Astrocyte (in vitro differentiated cells and primary cell): ENCODE results near the gene DNAAF8. TPM values are rescaled to one million over a fixed set of nuclear protein-coding genes. Genes with fewer than 3 reads are reported as not detected.

Experiments used
- DNase-seq: peaks from one replicate; pipeline ENCODE4 v3.0.0-alpha.2; 2010; ENCODE audit warnings: low read depth
- FAIRE-seq: peaks from 2 replicates; lab custom pipeline; 2011; peaks lifted over from hg19 to GRCh38; lab: Jason Lieb, UNC
- H2AFZ ChIP-seq: 2 replicates; pipeline ENCODE4 v1.6.0; 2012; ENCODE audit warnings: low read depth, low read length, inconsistent platforms
- H3K27ac ChIP-seq: 2 replicates; pipeline ENCODE4 v1.5.1; 2011; ENCODE audit warnings: low read depth, low read length, inconsistent platforms
- H3K27me3 ChIP-seq: 2 replicates; pipeline ENCODE4 v1.6.0; 2011; ENCODE audit warnings: low read length, inconsistent platforms; ENCODE audit not compliant: insufficient read depth
- H3K36me3 ChIP-seq: 2 replicates; pipeline ENCODE4 v1.5.1; 2011; ENCODE audit warnings: low read length, inconsistent platforms; ENCODE audit not compliant: insufficient read depth
- H3K4me1 ChIP-seq: 2 replicates; pipeline ENCODE4 v1.5.1; 2011; ENCODE audit warnings: low read length, inconsistent platforms; ENCODE audit not compliant: insufficient read depth
- H3K4me2 ChIP-seq: 2 replicates; pipeline ENCODE4 v1.6.0; 2012; ENCODE audit warnings: low read length, inconsistent platforms
- H3K4me3 ChIP-seq: 2 replicates; pipeline ENCODE4 v1.5.1; 2011; ENCODE audit warnings: low read depth, mild to moderate bottlenecking, low read length, inconsistent platforms; ENCODE audit not compliant: insufficient read depth
- H3K79me2 ChIP-seq: 2 replicates; pipeline ENCODE4 v1.6.0; 2012; ENCODE audit warnings: mild to moderate bottlenecking, low read length, inconsistent platforms; ENCODE audit not compliant: insufficient read depth
- H3K9ac ChIP-seq: 2 replicates; pipeline ENCODE4 v1.6.0; 2012; ENCODE audit warnings: mild to moderate bottlenecking, low read length, inconsistent platforms
- H3K9me3 ChIP-seq: 2 replicates; pipeline ENCODE4 v1.5.1; 2012; ENCODE audit warnings: low read depth, mild to moderate bottlenecking, low read length, inconsistent platforms; ENCODE audit not compliant: insufficient read depth
- H4K20me1 ChIP-seq: 2 replicates; pipeline ENCODE4 v1.6.0; 2012; ENCODE audit warnings: low read length, inconsistent platforms; ENCODE audit not compliant: insufficient read depth
- H3K27ac Mint-ChIP-seq: one replicate; pipeline ENCODE4 v1.8.0; 2021; ENCODE audit warnings: mild to moderate bottlenecking, mixed read lengths; ENCODE audit not compliant: unreplicated experiment
- H3K27me3 Mint-ChIP-seq: one replicate; pipeline ENCODE4 v1.8.0; 2021; ENCODE audit warnings: low read depth, mixed read lengths; ENCODE audit not compliant: unreplicated experiment
- H3K36me3 Mint-ChIP-seq: one replicate; pipeline ENCODE4 v1.8.0; 2021; ENCODE audit warnings: low read depth, mixed read lengths; ENCODE audit not compliant: unreplicated experiment
- H3K4me1 Mint-ChIP-seq: one replicate; pipeline ENCODE4 v1.8.0; 2021; ENCODE audit warnings: low read depth, mixed read lengths; ENCODE audit not compliant: unreplicated experiment
- H3K4me3 Mint-ChIP-seq: one replicate; pipeline ENCODE4 v1.8.0; 2021; ENCODE audit warnings: mild to moderate bottlenecking, moderate library complexity, mixed read lengths; ENCODE audit not compliant: unreplicated experiment
- H3K9me3 Mint-ChIP-seq: one replicate; pipeline ENCODE4 v1.8.0; 2021; ENCODE audit warnings: mild to moderate bottlenecking, mixed read lengths; ENCODE audit not compliant: unreplicated experiment
- CTCF ChIP-seq: IDR thresholded peaks from 2 replicates; pipeline ENCODE4 v1.5.1; 2011; ENCODE audit warnings: low read depth, mild to moderate bottlenecking, inconsistent platforms, low read length, moderate library complexity; ENCODE audit not compliant: insufficient read depth
- EZH2 ChIP-seq: IDR thresholded peaks from 2 replicates; pipeline ENCODE4 v1.6.1; 2012; ENCODE audit warnings: mild to moderate bottlenecking, low read length, inconsistent platforms; ENCODE audit not compliant: insufficient read depth
- total RNA-seq: library from RNA; stranded (reverse); gene quantifications from 2 replicates; pipeline ENCODE4 v1.2.1, GENCODE V29; 2021

DNAAF8 gene
- total RNA-seq, 1 donor from 2014 or later = 2.7 TPM

DNA sequence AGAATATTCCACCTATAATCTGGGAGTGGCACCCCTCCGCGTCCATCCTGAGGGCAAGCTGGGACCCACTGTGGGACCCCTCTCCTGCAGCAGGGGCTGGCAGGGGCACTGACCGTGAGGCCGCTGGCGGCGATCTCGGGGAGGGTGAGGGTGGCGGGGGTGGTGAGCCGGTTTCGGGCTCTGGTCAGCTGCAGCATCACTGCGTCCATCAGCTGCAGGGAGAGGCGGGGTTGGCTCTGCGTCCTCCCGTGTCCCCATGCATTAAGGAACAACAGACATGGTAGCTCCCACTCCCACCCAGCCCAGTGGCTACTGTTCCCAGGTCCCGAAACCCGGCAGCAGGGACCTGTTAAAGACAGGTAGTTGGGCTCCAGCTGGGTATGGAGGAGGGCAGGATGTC lies 64.1 kb downstream of the DNAAF8 start:
- peaks cover 8% of the 10 kb centered on the region for H3K36me3 Mint-ChIP-seq
- no peak for TF ChIP-seq EZH2
- TF ChIP-seq CTCF = no peak
- peaks cover 16% of the 10 kb centered on the region for H4K20me1 ChIP-seq
- H3K4me1 ChIP-seq = peaks cover 9% of the 10 kb centered on the region
- H3K4me1 Mint-ChIP-seq = peaks cover 2% of the 10 kb centered on the region
- no peak overlapping the region for H3K9ac ChIP-seq
- no peaks in the 10 kb centered on the region for H3K27me3 Mint-ChIP-seq
- no peak overlapping the region for H3K27ac Mint-ChIP-seq
- DNase-seq (no peak), FAIRE-seq (no peak)
- H3K36me3 ChIP-seq = peaks cover 2% of the 10 kb centered on the region
- H3K4me3 Mint-ChIP-seq = no peak overlapping the region
- H3K4me3 ChIP-seq = no peak overlapping the region
- H3K27ac ChIP-seq = no peak overlapping the region
- no peaks in the 10 kb centered on the region for H3K79me2 ChIP-seq
- no peak overlapping the region for H2AFZ ChIP-seq
- no peaks in the 10 kb centered on the region for H3K9me3 ChIP-seq
- no peak overlapping the region for H3K4me2 ChIP-seq
- H3K27me3 ChIP-seq = no peaks in the 10 kb centered on the region
- no peaks in the 10 kb centered on the region for H3K9me3 Mint-ChIP-seq

Other genes with a start within 250 kb of the DNAAF8 start
- gene CDIP1, start 195.8 kb upstream of the DNAAF8 start, total RNA-seq = 56.9 and 64.7 TPM in 2 replicates
- gene C16orf96, start 178.2 kb upstream of the DNAAF8 start, total RNA-seq = 0.20 and 0.38 TPM in 2 replicates
- 49.8 and 53.0 TPM in 2 replicates for gene UBALD1, start 119.6 kb upstream of the DNAAF8 start, total RNA-seq
- 89.0 and 91.5 TPM in 2 replicates for gene MGRN1, start 109.7 kb upstream of the DNAAF8 start, total RNA-seq
- gene NUDT16L1, start 41.0 kb upstream of the DNAAF8 start, total RNA-seq = 42.2 and 43.6 TPM in 2 replicates
- 23.7 and 27.2 TPM in 2 replicates for gene ANKS3, start 266 bp upstream of the DNAAF8 start, total RNA-seq
- 12.2 and 14.6 TPM in 2 replicates for gene ZNF500, start 32.6 kb downstream of the DNAAF8 start, total RNA-seq
- 4.4 and 5.9 TPM in 2 replicates for gene SEPTIN12, start 53.8 kb downstream of the DNAAF8 start, total RNA-seq
- not detected in 2 replicates for gene SMIM22, start 60.8 kb downstream of the DNAAF8 start, total RNA-seq
- 33.6 and 38.0 TPM in 2 replicates for gene ROGDI, start 68.1 kb downstream of the DNAAF8 start, total RNA-seq
- gene GLYR1, start 112.8 kb downstream of the DNAAF8 start, total RNA-seq = 69.9 and 77.8 TPM in 2 replicates
- 42.9 and 45.3 TPM in 2 replicates for gene UBN1, start 112.9 kb downstream of the DNAAF8 start, total RNA-seq
- gene PPL, start 202.6 kb downstream of the DNAAF8 start, total RNA-seq = 5.8 and 12.3 TPM in 2 replicates
- gene SEC14L5, start 223.8 kb downstream of the DNAAF8 start, total RNA-seq = 0.12 and 0.32 TPM in 2 replicates